ENCODE results near the gene STAB1.

DNA sequence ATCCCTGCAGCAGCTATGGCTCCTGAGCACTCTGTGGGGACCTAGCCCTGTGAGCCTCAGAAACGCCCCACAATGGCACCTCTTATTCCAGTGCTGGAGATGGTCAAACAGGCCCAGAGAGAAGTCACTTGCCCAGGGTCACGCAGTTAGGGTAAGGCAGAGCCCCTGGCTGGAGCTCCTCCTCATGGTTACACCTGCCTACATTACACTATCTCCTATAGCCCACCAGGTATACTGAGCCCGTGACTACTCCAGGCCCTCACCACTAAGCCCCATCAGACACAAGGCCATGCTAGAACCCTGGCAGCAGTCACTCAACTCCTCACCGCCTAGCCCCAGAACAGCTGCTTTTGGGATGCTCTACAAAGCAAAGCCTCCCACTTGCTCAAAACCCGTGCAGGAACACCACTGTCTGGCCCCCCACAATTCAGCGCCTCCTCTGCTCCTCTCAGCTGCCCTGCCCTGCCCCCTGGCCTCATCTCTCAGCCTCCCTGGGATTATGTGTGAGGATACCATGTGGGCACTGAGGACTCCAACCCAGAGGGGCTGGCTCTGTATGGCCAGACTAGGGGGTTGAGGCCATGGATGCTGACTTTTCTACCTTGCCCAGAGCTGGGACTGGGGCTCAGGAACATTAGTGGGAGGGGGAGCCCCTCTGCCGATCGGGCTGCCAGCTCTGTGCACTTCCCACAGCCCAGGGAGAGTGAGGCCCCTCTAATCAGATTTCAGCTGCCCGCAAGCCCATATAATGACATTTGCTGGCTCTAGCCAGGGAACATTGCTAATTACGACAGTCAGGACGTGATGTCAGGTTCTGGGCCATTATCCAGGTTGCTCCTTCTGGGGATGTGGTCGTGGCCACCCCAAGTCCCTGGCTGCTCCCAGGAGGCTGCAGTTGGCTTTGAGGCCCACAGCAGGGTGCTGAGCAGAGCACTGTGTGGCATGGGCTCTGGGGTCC, 34.5 kb downstream of the STAB1 start:
- TF ChIP-seq, protein P1, sequence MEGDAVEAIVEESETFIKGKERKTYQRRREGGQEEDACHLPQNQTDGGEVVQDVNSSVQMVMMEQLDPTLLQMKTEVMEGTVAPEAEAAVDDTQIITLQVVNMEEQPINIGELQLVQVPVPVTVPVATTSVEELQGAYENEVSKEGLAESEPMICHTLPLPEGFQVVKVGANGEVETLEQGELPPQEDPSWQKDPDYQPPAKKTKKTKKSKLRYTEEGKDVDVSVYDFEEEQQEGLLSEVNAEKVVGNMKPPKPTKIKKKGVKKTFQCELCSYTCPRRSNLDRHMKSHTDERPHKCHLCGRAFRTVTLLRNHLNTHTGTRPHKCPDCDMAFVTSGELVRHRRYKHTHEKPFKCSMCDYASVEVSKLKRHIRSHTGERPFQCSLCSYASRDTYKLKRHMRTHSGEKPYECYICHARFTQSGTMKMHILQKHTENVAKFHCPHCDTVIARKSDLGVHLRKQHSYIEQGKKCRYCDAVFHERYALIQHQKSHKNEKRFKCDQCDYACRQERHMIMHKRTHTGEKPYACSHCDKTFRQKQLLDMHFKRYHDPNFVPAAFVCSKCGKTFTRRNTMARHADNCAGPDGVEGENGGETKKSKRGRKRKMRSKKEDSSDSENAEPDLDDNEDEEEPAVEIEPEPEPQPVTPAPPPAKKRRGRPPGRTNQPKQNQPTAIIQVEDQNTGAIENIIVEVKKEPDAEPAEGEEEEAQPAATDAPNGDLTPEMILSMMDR (IDR thresholded peaks at IDR 0.05; ENCODE audit: insufficient read depth, low read length): no peak
- TF ChIP-seq POLR2AphosphoS5 (IDR thresholded peaks at IDR 0.05; ENCODE audit: low read depth): no peak

Data from HL-60 (cell line).